ENCODE data around the gene SLC39A11.

The SLC39A11 gene

DNA sequence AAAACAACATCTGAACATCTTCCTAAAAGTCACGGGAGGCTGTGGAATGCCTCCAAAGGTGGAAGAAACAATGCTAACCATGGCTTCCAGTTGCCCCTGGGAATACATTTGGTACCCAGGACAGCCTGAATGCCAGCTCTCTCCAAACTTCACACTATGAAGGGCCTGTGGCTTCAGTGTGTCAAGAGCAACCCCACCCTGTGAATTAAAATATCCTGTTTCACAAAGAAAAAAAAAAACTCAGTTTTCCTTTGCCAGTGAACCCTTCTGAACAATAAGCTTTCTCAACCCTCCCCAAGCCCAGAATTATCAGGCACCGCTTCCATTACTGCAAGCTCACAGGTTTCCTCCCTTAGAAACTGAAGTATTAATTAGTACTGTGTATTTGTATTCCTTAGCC is 69.8 kb downstream of the SLC39A11 start:
- no peaks in the 10 kb centered on the region for H3K27me3 ChIP-seq (ENCODE audit: insufficient read depth, poor library complexity, severe bottlenecking)
- DNase-seq (ENCODE audit: low read depth in 1 of 2, low spot score in 1 of 2), result no peak
- no peak for TF ChIP-seq POLR2AphosphoS5 (IDR thresholded peaks at IDR 0.05; ENCODE audit: low read depth)
- TF ChIP-seq GABPA (IDR thresholded peaks at IDR 0.05; ENCODE audit: low read depth), result no peak
- no peak for TF ChIP-seq SPI1 (IDR thresholded peaks at IDR 0.05; ENCODE audit: borderline replicate concordance, low read depth)
- no peak for TF ChIP-seq CTCF (IDR thresholded peaks at IDR 0.05; ENCODE audit: insufficient read depth, low read length)
- TF ChIP-seq, protein P1, sequence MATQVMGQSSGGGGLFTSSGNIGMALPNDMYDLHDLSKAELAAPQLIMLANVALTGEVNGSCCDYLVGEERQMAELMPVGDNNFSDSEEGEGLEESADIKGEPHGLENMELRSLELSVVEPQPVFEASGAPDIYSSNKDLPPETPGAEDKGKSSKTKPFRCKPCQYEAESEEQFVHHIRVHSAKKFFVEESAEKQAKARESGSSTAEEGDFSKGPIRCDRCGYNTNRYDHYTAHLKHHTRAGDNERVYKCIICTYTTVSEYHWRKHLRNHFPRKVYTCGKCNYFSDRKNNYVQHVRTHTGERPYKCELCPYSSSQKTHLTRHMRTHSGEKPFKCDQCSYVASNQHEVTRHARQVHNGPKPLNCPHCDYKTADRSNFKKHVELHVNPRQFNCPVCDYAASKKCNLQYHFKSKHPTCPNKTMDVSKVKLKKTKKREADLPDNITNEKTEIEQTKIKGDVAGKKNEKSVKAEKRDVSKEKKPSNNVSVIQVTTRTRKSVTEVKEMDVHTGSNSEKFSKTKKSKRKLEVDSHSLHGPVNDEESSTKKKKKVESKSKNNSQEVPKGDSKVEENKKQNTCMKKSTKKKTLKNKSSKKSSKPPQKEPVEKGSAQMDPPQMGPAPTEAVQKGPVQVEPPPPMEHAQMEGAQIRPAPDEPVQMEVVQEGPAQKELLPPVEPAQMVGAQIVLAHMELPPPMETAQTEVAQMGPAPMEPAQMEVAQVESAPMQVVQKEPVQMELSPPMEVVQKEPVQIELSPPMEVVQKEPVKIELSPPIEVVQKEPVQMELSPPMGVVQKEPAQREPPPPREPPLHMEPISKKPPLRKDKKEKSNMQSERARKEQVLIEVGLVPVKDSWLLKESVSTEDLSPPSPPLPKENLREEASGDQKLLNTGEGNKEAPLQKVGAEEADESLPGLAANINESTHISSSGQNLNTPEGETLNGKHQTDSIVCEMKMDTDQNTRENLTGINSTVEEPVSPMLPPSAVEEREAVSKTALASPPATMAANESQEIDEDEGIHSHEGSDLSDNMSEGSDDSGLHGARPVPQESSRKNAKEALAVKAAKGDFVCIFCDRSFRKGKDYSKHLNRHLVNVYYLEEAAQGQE (IDR thresholded peaks at IDR 0.05; ENCODE audit: insufficient replicate concordance, low read depth), result no peak
- no peak overlapping the region for H3K4me3 ChIP-seq (replicated peaks; ENCODE audit: insufficient read depth, low read length)
- H3K27ac ChIP-seq (replicated peaks), result no peak overlapping the region

DNA sequence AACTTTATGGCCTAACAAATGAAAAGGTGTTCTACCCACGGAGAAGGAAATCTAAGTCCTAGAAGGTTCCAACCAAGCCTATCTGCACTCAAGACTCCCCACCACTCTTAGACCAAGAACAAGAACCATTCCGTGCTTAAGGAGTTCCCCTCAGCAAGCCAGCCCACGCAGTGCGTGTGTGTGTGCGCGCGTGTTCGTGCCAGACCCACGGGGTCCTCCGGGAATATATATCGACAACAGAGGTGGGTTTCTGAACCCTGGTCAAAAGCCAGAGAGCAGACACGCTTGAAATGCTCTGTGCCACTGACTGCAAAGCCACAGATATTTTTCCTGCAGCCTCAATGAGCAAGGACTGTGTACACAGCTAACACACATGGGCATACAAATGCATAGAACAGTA is 70.7 kb downstream of the SLC39A11 start:
- DNase-seq (ENCODE audit: low read depth in 1 of 2, low spot score in 1 of 2), result no peak
- no peak for TF ChIP-seq GABPA (IDR thresholded peaks at IDR 0.05; ENCODE audit: low read depth)
- no peak for TF ChIP-seq POLR2AphosphoS5 (IDR thresholded peaks at IDR 0.05; ENCODE audit: low read depth)
- no peak for TF ChIP-seq CTCF (IDR thresholded peaks at IDR 0.05; ENCODE audit: insufficient read depth, low read length)
- no peak for TF ChIP-seq SPI1 (IDR thresholded peaks at IDR 0.05; ENCODE audit: borderline replicate concordance, low read depth)
- TF ChIP-seq, protein P1 (IDR thresholded peaks at IDR 0.05; ENCODE audit: insufficient replicate concordance, low read depth), result no peak
- Histone ChIP-seq H3K27me3 (ENCODE audit: insufficient read depth, poor library complexity, severe bottlenecking) (no peaks in the 10 kb centered on the region), H3K4me3 (replicated peaks; ENCODE audit: insufficient read depth, low read length) (no peak overlapping the region), H3K27ac (replicated peaks) (no peak overlapping the region)

GRCh38 chr17:73020110-73020509 is 72.4 kb downstream of the SLC39A11 start:
- DNase-seq (ENCODE audit: low read depth in 1 of 2, low spot score in 1 of 2), result no peak
- Histone ChIP-seq H3K4me3 (replicated peaks; ENCODE audit: insufficient read depth, low read length) (no peak overlapping the region), H3K27me3 (ENCODE audit: insufficient read depth, poor library complexity, severe bottlenecking) (no peaks in the 10 kb centered on the region), H3K27ac (replicated peaks) (no peak overlapping the region)
- TF ChIP-seq SPI1 (IDR thresholded peaks at IDR 0.05; ENCODE audit: borderline replicate concordance, low read depth) (no peak), POLR2AphosphoS5 (IDR thresholded peaks at IDR 0.05; ENCODE audit: low read depth) (no peak), GABPA (IDR thresholded peaks at IDR 0.05; ENCODE audit: low read depth) (no peak), CTCF (IDR thresholded peaks at IDR 0.05; ENCODE audit: insufficient read depth, low read length) (no peak)
- TF ChIP-seq, protein P1 (IDR thresholded peaks at IDR 0.05; ENCODE audit: insufficient replicate concordance, low read depth), result no peak

Measured in HL-60 (cell line).